ENCODE results near the gene RAP1A. TPM values are rescaled to one million over a fixed set of nuclear protein-coding genes. Genes with fewer than 3 reads are reported as not detected.
"Not testable (repeated sequence)": the region's sequence is repeated elsewhere in the genome, so short reads cannot be mapped to it uniquely, and the experiment has no call there.

Gene RAP1A
- total and polyA plus RNA-seq, 3 donors from 2014 or later: 20.8 to 42.8 (median 27.6) TPM

- Histone ChIP-seq H3K4me1 (peaks cover 9% of the 10 kb centered on the region), H3K27me3 (no peaks in the 10 kb centered on the region), H3K9me3 (no peaks in the 10 kb centered on the region), H3K36me3 (ENCODE audit: low read depth, missing control alignments) (no peaks in the 10 kb centered on the region), H3K27ac (no peak overlapping the region), H3K4me3 (no peak overlapping the region)
- intact Hi-C loops (cut with DNase I; ENCODE audit: low total_unique reads): no loop called here
- WGBS, 2 donors: 81 to 82% methylated on average over 4 of the region's 4 CpGs
- no peak for TF ChIP-seq POLR2A (IDR thresholded peaks at IDR 0.05)
- no peak for TF ChIP-seq CTCF (IDR thresholded peaks at IDR 0.05)
- no peak for DNase-seq
These were observed 9.8 kb downstream of the RAP1A start for GRCh38 chr1:111629190-111629954.

- Histone ChIP-seq H3K27ac (no peak overlapping the region), H3K27me3 (no peaks in the 10 kb centered on the region), H3K4me3 (no peak overlapping the region), H3K36me3 (ENCODE audit: low read depth, missing control alignments) (no peaks in the 10 kb centered on the region), H3K9me3 (no peaks in the 10 kb centered on the region), H3K4me1 (peaks cover 9% of the 10 kb centered on the region)
- 79 to 94% methylated on average over 2 of the region's 2 CpGs for WGBS, 2 donors
- TF ChIP-seq CTCF (IDR thresholded peaks at IDR 0.05) (no peak), POLR2A (IDR thresholded peaks at IDR 0.05) (no peak)
- intact Hi-C loops (cut with DNase I; ENCODE audit: low total_unique reads): no loop called here
- no peak for DNase-seq
These were observed 11.0 kb downstream of the RAP1A start for GRCh38 chr1:111630567-111630966.

GRCh38 chr1:111631502-111631901, 11.9 kb downstream of the RAP1A start:
- Histone ChIP-seq H3K9me3 (no peaks in the 10 kb centered on the region), H3K4me3 (no peak overlapping the region), H3K36me3 (ENCODE audit: low read depth, missing control alignments) (no peaks in the 10 kb centered on the region), H3K27ac (no peak overlapping the region), H3K27me3 (no peaks in the 10 kb centered on the region), H3K4me1 (peaks cover 9% of the 10 kb centered on the region)
- WGBS, 2 donors: 76 to 80% methylated on average over 2 of the region's 2 CpGs
- DNase-seq: no peak
- no peak for TF ChIP-seq CTCF (IDR thresholded peaks at IDR 0.05)
- no peak for TF ChIP-seq POLR2A (IDR thresholded peaks at IDR 0.05)
- intact Hi-C loops (cut with DNase I; ENCODE audit: low total_unique reads): no loop called here

GRCh38 chr1:111632771-111633170, 13.2 kb downstream of the RAP1A start:
- intact Hi-C loops (cut with DNase I; ENCODE audit: low total_unique reads); DNase-seq; H3K27me3 ChIP-seq; H3K27ac ChIP-seq; H3K4me3 ChIP-seq; H3K4me1 ChIP-seq; H3K36me3 ChIP-seq (ENCODE audit: low read depth, missing control alignments); H3K9me3 ChIP-seq: not testable (repeated sequence)
- 95 to 96% methylated on average over 4 of the region's 4 CpGs for WGBS, 2 donors

- no peaks in the 10 kb centered on the region for H3K27me3 ChIP-seq
- H3K36me3 ChIP-seq (ENCODE audit: low read depth, missing control alignments): no peaks in the 10 kb centered on the region
- H3K27ac ChIP-seq: no peak overlapping the region
- TF ChIP-seq CTCF (IDR thresholded peaks at IDR 0.05) (no peak), POLR2A (IDR thresholded peaks at IDR 0.05) (no peak)
- H3K4me1 ChIP-seq: peaks cover 9% of the 10 kb centered on the region
- no peaks in the 10 kb centered on the region for H3K9me3 ChIP-seq
- DNase-seq: no peak
- intact Hi-C loops (cut with DNase I; ENCODE audit: low total_unique reads): no loop called here
- WGBS, 2 donors: 70 to 71% methylated on average over 1 of the region's 1 CpG
- no peak overlapping the region for H3K4me3 ChIP-seq
These were observed 14.2 kb downstream of the RAP1A start for GRCh38 chr1:111633736-111634247.

All from testis (tissue), 3 donors.